Activated gamma-delta T cell (primary cell): Measurements from ENCODE around the gene WNT2.
"Not testable (repeated sequence)": the region's sequence is repeated elsewhere in the genome, so short reads cannot be mapped to it uniquely, and the experiment has no call there.

Source experiments
- DNase-seq: peaks from one replicate; lab custom pipeline; 2025; lab: John Stamatoyannopoulos, UW

Gene WNT2

DNA sequence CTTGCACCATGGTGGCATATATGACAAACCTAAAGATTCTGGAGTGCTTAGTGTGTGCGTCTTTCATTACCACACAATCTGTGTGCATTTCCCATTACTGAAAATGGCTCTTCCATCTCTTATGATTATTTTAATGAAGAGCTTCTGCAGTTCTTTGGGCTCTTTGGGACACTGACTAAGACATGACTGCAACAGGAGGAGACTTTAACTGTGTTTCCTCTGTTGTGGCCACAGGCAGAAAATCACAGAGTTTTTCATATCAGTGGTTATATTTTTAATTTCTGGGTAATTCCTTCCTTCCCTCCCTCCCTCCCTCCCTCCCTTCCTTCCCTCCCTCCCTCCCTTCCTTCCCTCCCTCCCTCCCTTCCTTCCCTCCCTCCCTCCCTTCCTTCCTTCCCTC, 58.1 kb downstream of the WNT2 start:
- no peak for DNase-seq

DNA sequence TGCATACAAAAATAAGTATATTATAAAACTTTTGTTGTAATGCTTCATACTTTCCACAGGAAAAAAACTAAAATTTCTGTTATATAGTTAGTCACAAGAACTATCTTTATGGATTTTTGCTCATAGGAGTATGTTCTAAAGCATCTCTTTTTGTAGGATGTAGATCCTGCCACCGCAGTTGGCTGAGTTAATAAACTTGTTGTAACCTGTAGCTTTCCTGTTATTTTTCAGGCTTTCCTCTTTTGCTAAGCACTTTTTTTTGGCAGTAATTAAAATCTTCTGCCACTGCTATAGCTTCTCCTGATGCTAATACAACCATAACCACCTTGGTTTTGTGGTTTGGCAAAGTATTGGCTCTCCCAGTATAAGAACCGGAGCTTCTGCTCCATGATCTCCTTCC, 60.3 kb downstream of the WNT2 start:
- DNase-seq: no peak

DNA sequence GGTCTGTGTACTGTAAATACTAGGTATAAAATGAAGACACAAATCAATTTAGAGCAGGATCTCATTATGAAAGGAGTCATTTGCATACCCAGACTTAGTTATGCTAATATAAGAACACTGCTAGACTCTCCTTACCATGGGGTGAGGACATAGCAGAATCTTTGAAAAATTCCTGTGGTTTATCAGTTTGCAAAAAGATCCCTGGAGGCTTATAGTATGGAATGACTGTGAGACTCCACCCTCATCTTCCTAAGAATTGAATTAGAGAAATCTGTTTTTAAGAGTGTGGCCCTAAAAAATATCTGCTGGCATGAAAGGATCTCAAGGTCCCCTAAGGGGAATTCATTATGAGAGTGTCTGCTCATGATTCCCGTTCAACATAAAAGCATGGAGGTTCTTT, 63.2 kb downstream of the WNT2 start:
- DNase-seq: no peak

DNA sequence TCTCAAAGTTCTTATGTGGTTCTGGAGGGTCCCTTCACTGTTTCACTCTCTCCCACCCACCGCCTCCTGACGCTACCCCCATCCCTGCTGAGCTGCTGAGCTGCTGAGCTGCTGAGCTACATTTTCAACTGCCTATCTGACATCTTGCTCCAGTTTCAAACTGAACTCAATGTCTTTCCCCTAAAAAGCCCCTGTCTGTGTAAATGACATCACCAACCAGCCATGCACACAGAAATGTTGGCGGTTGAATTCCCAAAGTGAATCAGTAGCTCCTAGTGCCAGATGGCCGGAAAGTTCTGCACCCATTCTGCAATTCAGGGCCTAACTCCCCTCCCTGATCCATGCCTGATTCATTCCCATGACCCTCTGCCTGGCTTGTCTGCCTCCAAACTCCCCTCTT, 71.2 kb downstream of the WNT2 start:
- no peak for DNase-seq

DNA sequence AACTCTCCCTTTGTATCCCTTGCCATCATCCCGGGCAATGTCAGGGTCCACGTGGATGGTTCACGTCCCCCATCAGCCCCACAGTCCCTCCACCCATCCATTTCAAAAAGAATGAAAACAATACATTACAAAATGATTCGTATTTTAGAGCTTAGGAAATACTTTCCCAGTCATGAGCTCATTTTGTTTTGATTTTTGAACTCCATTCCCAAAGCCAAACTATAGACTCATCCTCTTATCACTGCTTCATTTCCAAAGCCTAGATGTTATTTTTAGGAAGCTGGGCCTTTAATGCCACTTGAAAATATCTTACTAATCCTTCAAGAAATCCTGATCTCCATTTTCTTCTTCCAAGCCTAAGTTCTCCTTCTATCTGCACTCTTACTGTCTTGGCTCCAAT, 72.1 kb downstream of the WNT2 start:
- no peak for DNase-seq

DNA sequence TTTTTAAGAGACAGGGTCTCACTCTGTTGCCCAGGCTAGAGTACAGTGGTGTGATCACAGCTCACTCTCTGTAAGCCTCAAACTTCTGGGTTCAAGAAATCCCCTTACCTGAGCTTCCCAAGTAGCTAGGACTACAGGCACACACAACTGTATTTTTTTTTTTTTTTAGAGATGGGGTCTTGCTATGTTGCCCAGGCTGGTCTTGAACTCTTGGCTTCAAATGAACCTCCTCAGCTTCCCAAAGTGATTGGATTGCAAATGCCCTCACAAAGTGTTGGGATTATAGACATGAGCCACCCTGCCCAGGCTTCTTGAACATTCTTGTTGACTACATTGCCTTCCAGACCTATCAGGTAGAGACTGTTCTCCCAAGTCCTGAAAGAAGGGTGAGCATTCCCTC, 72.6 kb downstream of the WNT2 start:
- DNase-seq: no peak

DNA sequence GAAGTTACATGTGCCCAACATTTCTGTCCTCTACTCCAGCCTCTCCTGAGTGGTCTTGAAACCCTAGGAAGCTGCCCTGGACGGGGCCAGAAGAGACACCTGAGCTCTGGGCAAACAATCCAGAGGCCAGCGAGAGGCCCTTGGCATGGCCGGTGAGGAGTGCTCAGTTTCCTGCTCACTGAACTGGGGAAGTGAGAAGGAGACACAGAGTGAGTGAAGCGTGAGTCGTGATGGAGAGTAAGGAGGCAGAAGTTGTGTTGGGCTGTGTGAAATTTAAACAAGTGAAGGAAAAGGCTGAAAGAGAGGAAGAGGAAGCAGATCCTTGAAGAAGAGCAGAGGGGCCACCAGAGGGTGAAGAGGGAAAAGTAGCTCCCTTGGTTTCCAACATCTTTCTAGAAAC, 73.2 kb downstream of the WNT2 start:
- DNase-seq: no peak

DNA sequence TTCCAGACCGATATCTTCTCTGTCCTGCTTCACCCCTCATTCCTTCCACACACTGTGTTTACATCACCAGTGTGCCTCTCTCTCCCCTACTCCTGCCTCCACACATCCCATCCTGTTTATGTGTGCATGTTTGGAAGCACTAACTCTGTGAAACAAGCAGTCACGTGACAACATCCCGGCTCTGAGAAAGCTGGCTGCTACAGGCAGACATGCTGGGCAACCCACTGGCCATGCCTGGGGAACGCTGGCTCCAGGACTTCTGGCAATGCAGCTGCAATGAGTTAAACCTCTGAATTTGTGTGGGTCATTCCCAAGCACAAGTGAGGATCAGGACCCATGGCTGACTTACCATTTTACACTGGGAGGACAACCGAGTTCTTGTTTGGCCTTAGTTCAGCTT, 74.0 kb downstream of the WNT2 start:
- DNase-seq: no peak

DNA sequence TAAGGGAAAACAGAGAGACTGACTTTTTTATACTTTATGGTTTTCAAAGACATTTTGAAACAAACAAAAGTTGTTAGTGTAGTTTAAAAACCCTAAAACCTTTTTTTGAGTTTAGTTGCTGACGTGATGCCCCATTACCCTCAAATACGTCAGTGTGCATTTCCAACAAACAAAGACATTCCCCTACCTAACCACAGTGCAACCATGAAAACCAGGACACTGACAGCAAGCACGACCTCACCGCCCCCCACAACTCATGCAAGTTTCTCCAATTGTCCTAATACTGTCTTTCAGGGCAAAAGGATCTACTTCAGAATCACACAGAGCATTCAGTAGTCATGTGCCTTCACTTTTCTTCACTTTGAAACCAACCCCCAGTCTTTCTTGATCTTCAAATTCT, 75.0 kb downstream of the WNT2 start:
- no peak for DNase-seq

DNA sequence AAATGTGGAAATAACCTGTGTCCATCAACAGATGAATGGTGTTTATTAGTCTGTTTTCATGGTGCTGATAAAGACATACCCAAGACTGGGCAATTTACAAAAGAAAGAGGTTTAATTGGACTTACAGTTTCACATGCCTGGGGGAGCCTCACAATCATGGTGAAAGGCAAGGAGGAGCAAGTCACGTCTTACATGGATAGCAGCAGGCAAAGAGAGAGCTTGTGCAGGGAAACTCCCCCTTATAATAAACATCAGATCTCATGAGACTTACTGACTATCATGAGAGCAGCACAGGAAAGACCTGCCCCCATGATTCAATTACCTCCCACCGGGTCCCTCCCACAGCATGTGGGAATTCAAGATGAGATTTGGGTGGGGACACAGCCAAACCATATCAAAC, 77.2 kb downstream of the WNT2 start:
- DNase-seq: not testable (repeated sequence)

DNA sequence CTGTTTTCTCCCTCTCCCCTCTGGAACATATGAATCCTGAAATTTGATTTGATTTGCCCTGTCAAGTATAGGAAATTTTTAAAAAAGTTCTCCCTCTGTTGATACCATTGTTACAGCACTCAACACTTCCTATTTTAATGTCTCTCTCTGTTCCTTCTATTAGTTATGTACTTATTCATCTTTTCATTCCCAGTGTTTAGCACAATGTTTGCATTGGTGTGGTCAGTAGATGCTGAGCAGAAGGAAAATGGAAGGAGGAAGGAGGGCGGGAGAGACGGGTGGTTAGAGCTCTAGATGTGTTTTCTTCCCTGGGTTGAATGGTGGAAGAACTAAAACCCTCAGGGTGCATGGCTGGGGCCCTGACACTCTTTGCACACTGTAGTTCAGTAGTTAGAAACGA, 79.5 kb downstream of the WNT2 start:
- DNase-seq: no peak

DNA sequence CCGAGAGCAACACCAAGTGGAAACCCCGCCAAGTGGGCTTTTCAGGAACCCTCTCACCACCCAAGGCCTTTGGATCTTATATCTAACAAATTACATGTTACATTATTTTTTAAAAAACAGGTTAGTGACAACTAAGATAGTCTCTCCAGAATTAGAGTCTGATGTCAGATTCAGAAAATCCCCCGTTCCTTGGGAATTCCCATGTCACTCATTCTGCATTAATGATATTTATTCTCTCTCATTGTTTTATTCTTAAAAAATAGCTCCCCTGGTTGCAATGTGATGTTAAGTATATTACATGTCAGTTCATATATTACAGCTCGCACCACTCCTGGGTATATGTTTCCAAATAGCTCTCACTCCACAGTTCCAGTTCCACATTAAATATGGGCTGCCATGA, 81.8 kb downstream of the WNT2 start:
- DNase-seq: no peak

DNA sequence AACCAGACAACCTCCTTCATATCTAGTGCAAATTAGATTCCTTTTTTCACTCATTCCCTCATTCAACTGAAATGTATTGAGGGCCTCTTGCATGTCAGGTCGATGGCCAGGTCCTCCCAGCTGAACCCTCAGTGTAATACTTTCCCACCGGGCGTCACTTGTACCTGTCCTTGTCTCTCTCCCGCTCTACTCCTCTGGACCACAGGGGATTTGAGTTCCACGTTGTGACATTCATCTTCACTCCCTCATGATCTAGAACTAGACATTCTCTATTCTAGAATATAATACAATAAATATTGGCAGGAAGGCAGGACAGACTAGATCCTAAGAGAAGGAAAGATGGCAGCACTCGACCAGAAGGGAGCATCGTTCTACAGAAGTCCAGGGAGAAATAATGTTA, 83.9 kb downstream of the WNT2 start:
- no peak for DNase-seq

DNA sequence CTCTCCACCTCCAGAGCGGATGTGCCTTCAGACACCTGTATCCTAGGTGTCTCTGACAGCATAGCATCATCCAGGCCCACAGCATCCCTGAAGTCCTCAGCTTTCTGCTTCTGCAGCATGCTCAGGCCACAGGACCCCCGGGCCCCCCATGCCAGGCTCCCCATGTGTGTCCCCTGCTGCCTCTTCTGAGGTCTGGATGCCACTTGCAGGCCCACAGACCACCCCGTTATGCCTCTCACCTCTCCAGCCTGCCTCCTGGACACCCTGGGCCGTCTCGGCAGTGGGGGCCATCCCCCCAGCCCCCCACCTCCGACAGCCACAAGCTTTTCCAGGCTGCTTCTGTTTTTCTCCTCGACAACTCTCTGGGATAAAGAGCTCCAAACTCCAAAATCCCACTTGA, 84.4 kb downstream of the WNT2 start:
- no peak for DNase-seq

DNA sequence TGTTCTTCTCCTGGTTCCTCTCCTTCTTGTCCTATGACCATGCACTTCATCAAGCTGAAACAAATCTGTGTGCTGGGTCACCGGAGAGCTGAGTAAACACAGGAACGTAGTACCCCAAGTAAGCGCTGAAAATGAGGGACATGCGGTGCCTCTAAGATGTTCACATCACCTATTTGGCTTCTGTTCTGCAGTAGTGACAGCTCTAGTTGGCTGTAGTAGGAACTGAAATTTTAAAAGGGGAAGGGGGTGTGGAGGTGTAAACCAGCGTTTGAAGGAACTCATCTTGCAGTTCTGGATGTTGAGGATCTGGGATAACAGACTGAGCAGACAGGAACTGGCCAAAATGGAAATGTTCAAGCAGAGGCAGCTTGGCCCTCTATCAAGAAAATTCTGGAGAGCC, 85.2 kb downstream of the WNT2 start:
- no peak for DNase-seq

DNA sequence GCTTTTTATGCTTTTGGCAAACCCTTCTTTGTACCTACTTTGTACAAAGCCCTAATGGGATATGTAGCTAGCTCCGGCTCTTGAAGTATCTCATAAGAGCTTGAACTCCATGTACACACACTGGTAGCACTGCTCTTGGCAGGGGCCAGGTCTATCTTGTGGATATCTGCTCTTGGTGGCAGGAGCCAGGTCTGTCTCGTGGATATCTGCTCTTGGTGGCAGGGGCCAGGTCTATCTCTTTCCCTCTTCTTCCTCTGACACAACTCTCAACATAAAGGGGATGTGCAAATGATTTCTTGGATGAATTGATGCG, 91.9 kb downstream of the WNT2 start:
- DNase-seq: no peak

DNA sequence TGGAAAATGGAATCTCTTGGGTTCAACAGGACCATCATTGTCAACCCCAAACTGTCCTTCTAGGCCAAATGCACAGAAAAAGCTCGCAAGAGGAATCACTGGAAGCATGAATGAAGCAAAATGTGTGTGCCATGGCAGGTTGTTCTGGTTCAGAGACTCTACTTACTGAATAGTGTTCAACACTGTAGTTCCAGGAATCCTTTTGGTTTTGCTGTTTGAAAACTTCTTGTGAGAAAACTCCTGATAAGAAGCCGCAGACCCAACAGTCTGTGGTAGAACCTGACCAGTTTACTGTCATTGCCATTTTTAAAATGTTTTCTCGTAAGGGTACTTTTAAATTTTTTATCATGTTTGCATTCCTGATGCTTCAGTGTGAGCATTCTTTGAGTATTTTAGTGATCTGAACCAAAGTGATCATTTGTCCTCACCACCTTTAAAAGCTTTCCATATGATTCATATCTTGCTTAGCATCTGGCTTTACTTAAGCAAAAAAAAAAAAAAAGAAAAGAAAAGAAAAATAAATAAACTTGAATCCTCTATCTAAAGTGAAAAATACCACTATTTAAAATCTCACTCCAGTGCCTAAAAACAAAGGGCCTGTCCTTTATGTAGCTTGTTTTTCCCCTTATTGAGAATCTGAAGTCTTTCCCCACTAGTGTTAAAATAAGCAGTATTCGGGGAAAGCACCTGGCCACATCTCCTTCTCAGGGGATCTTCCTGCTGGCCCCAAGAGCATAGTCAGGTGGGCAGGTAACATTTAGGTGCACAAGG, 92.4 kb downstream of the WNT2 start:
- DNase-seq: no peak

DNA sequence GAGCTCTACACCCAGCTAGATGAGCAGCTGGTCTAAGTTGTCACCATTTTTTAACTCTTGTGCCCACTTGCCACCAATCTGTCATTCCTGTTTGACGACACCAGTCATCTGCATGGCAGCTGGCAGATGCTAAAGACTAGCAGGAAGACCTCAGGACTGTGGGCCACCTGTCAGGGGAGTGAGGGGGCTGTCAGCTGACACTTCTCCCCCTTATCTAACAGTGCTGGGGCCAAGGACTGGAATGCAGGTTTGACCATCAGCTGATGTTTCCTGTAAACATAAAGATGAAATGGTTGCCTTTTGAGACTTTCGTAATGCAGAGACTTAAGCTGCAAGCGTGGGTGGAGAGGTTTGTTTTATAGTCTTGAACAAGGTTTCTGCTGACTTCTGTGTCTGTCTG, 93.5 kb downstream of the WNT2 start:
- no peak for DNase-seq

DNA sequence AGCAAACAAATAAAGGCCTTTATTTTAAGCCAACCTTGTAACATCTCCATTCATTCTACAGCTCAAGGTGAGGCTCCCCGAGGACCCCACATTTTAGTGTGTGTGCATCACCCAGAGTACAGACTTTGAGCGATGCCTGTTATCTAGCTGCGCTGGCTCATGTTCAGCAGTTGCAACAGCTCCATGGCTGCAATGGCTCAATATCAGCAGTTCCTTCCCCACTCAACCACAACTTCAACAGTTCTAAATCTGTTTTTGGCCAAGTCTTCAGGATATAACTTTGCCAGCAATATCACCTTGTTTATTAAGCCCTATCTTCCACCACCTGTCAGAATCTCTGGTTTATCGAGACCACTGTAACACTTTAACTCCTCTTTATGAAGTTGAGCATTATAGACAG, 95.8 kb downstream of the WNT2 start:
- no peak for DNase-seq

DNA sequence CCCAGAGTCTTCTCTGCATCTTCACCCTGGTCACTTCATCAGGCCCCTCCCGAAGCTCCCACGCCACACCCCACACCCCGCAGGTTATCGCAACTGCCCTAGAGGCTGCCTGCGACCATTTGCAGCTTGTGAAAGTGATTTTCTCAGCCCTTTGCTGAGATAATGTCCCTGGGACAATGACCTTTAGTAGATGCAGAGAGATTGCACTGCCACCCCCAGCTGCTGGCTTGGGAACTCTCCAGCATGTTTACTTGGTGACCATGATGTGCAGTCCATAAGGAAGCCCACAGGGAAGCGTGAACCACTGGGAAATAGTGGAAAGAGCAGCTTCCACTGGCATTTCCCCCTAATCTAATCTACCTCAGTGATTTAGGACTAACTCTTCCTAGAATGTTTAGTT, 97.3 kb downstream of the WNT2 start:
- DNase-seq: no peak
